Vagina (tissue), 2 donors: ENCODE results near the gene TSPYL4.

ENCODE experiments used
- CTCF ChIP-seq, 3 experiments: fragments of 450-650 bp in 2 of 3; fragments of 200-600 bp in 1 of 3; sonication (generic) in 1 of 3; IDR thresholded peaks; one replicate each; pipeline ENCODE4 v1.5.1; 2017 to 2019; ENCODE audit warnings: antibody characterized with exemption in 3 of 3, mild to moderate bottlenecking in 2 of 3, moderate library complexity in 2 of 3
- POLR2A ChIP-seq, 2 donors: fragments of 450-650 bp; IDR thresholded peaks; one replicate each; pipeline ENCODE4 v1.6.1; 2017; ENCODE audit warnings: antibody characterized with exemption in 2 of 2, mild to moderate bottlenecking in 2 of 2, moderate library complexity in 2 of 2
- POLR2AphosphoS5 ChIP-seq, 2 donors: sonication (generic); formaldehyde crosslinking; IDR thresholded peaks; one replicate each; pipeline ENCODE4 v1.9.0; 2017; ENCODE audit warnings: antibody characterized with exemption in 2 of 2, mild to moderate bottlenecking in 2 of 2, low read depth in 1 of 2; ENCODE audit not compliant: insufficient read depth in 1 of 2

- TF ChIP-seq CTCF (IDR thresholded peaks at IDR 0.05) (no peak), POLR2AphosphoS5 (IDR thresholded peaks at IDR 0.05; ENCODE audit: insufficient read depth in 1 of 2, low read depth in 1 of 2) (no peak), POLR2A (IDR thresholded peaks at IDR 0.05) (no peak)
These were observed 52.3 kb downstream of the TSPYL4 start for GRCh38 chr6:116201538-116201937.
